Osteoblast (primary cell): Measurements from ENCODE around the gene C1orf167. TPM values are rescaled to one million over a fixed set of nuclear protein-coding genes. Genes with fewer than 3 reads are reported as not detected.

ENCODE experiments used
- DNase-seq: peaks from one replicate; pipeline ENCODE4 v3.0.0; 2011; ENCODE audit warnings: low spot score, mixed read lengths; ENCODE audit not compliant: insufficient read length; ENCODE audit errors: missing footprints
- H2AFZ ChIP-seq: 2 replicates; pipeline ENCODE4 v1.6.0; 2011; ENCODE audit warnings: mild to moderate bottlenecking, low read length
- H3K27ac ChIP-seq: 2 replicates; pipeline ENCODE4 v1.5.1; 2011; ENCODE audit warnings: mild to moderate bottlenecking, low read depth, low read length, moderate library complexity
- H3K27me3 ChIP-seq: 2 replicates; pipeline ENCODE4 v1.6.0; 2012; ENCODE audit warnings: mild to moderate bottlenecking, control low read depth, inconsistent platforms, low read length, moderate library complexity; ENCODE audit not compliant: insufficient read depth
- H3K36me3 ChIP-seq: 2 replicates; pipeline ENCODE4 v1.5.1; 2011; ENCODE audit warnings: mild to moderate bottlenecking, low read length, control low read depth, moderate library complexity; ENCODE audit not compliant: insufficient read depth
- H3K4me1 ChIP-seq: 2 replicates; pipeline ENCODE4 v1.5.1; 2011; ENCODE audit warnings: mild to moderate bottlenecking, low read length, control low read depth, moderate library complexity; ENCODE audit not compliant: insufficient read depth
- H3K4me2 ChIP-seq: 2 replicates; pipeline ENCODE4 v1.6.0; 2011; ENCODE audit warnings: mild to moderate bottlenecking, low read length; ENCODE audit not compliant: insufficient read depth
- H3K4me3 ChIP-seq: fragments of 200-600 bp; sonication (generic); 3 replicates; pipeline ENCODE4 v1.5.1; 2012; ENCODE audit warnings: mild to moderate bottlenecking, low read length, inconsistent platforms; ENCODE audit not compliant: insufficient read depth
- H3K79me2 ChIP-seq: 2 replicates; pipeline ENCODE4 v1.6.0; 2012; ENCODE audit warnings: mild to moderate bottlenecking, low read length, control low read depth, inconsistent platforms; ENCODE audit not compliant: insufficient read depth
- H3K9me3 ChIP-seq: 2 replicates; pipeline ENCODE4 v1.5.1; 2011; ENCODE audit warnings: low read depth, low read length, control low read depth
- H4K20me1 ChIP-seq: 2 replicates; pipeline ENCODE4 v1.6.0; 2012; ENCODE audit warnings: mild to moderate bottlenecking, low read length, control low read depth; ENCODE audit not compliant: insufficient read depth
- CTCF ChIP-seq: IDR thresholded peaks from 2 replicates; pipeline ENCODE4 v1.5.1; 2011; ENCODE audit warnings: mild to moderate bottlenecking, low read depth, low read length, moderate library complexity; ENCODE audit errors: extremely low read depth
- total RNA-seq: library from RNA; depleted of rRNA; stranded (reverse); fragments of >200 nt; gene quantifications from 2 replicates; pipeline ENCODE4 v1.2.3, GENCODE V29; 2012

The C1orf167 gene
- total RNA-seq, 1 donor = not detected

GRCh38 chr1:11719313-11720032, 42.5 kb upstream of the C1orf167 start:
- Histone ChIP-seq H3K9me3 (no peaks in the 10 kb centered on the region), H2AFZ (peak overlapping the region; percentile 63), H3K4me1 (peaks cover 4% of the 10 kb centered on the region), H3K4me3 (peak overlapping the region; percentile 55), H3K4me2 (peak overlapping the region; percentile 78), H3K27ac (no peak overlapping the region), H4K20me1 (no peaks in the 10 kb centered on the region), H3K79me2 (no peaks in the 10 kb centered on the region), H3K36me3 (no peaks in the 10 kb centered on the region), H3K27me3 (peaks cover 17% of the 10 kb centered on the region)
- peak; percentile 88 for TF ChIP-seq CTCF
- DNase-seq = peak; percentile 91

GRCh38 chr1:11720033-11720376, 42.0 kb upstream of the C1orf167 start:
- Histone ChIP-seq H3K79me2 (no peaks in the 10 kb centered on the region), H3K27me3 (peaks cover 21% of the 10 kb centered on the region), H3K4me1 (peaks cover 4% of the 10 kb centered on the region), H3K4me2 (no peak overlapping the region), H3K36me3 (no peaks in the 10 kb centered on the region), H3K27ac (no peak overlapping the region), H4K20me1 (no peaks in the 10 kb centered on the region), H2AFZ (no peak overlapping the region), H3K4me3 (no peak overlapping the region), H3K9me3 (no peaks in the 10 kb centered on the region)
- TF ChIP-seq CTCF = no peak
- no peak for DNase-seq

- Histone ChIP-seq H3K4me2 (no peak overlapping the region), H3K27me3 (peaks cover 21% of the 10 kb centered on the region), H3K9me3 (no peaks in the 10 kb centered on the region), H3K4me1 (peaks cover 4% of the 10 kb centered on the region), H4K20me1 (no peaks in the 10 kb centered on the region), H3K79me2 (no peaks in the 10 kb centered on the region), H3K4me3 (no peak overlapping the region), H3K27ac (no peak overlapping the region), H2AFZ (no peak overlapping the region), H3K36me3 (no peaks in the 10 kb centered on the region)
- TF ChIP-seq CTCF = no peak
- no peak for DNase-seq
Measured at GRCh38 chr1:11720525-11720924, 41.5 kb upstream of the C1orf167 start.

- Histone ChIP-seq H3K27ac (no peak overlapping the region), H3K36me3 (no peaks in the 10 kb centered on the region)
Measured at GRCh38 chr1:11721311-11721710, 40.7 kb upstream of the C1orf167 start.

More at GRCh38 chr1:11721311-11721710, 40.7 kb upstream of the C1orf167 start:
- no peak for TF ChIP-seq CTCF
- Histone ChIP-seq H4K20me1 (no peaks in the 10 kb centered on the region), H3K4me1 (peaks cover 4% of the 10 kb centered on the region), H3K4me3 (no peak overlapping the region), H3K4me2 (no peak overlapping the region), H3K27me3 (peaks cover 14% of the 10 kb centered on the region), H2AFZ (no peak overlapping the region), H3K9me3 (no peaks in the 10 kb centered on the region), H3K79me2 (no peaks in the 10 kb centered on the region)
- DNase-seq = peak; percentile 8
